Esophagus (tissue), 2 donors: ENCODE data around the gene ITPR1. TPM values are rescaled to one million over a fixed set of nuclear protein-coding genes. Genes with fewer than 3 reads are reported as not detected.

Experiments used
- H3K27ac ChIP-seq, 2 donors: one replicate each; pipeline ENCODE4 v1.5.1; 2013; ENCODE audit warnings: low read depth in 2 of 2, mild to moderate bottlenecking in 2 of 2, inconsistent platforms in 1 of 2, low read length in 1 of 2, moderate library complexity in 1 of 2
- H3K27me3 ChIP-seq, 2 donors: one replicate each; pipeline ENCODE4 v1.6.1; 2013; ENCODE audit warnings: low read length in 2 of 2, control low read depth in 1 of 2, mild to moderate bottlenecking in 1 of 2; ENCODE audit not compliant: insufficient read depth in 2 of 2, control insufficient read depth in 1 of 2
- H3K36me3 ChIP-seq, 2 donors: one replicate each; pipeline ENCODE4 v1.6.1; 2013; ENCODE audit warnings: low read length in 1 of 2; ENCODE audit not compliant: control insufficient read depth in 2 of 2, insufficient read depth in 2 of 2
- H3K4me1 ChIP-seq, 2 donors: one replicate each; pipeline ENCODE4 v1.6.1; 2013; ENCODE audit warnings: low read length in 1 of 2; ENCODE audit not compliant: control insufficient read depth in 2 of 2, insufficient read depth in 2 of 2
- H3K4me3 ChIP-seq, 2 donors: one replicate each; pipeline ENCODE4 v1.5.1; 2013; ENCODE audit warnings: low read length in 2 of 2, mild to moderate bottlenecking in 2 of 2, low read depth in 1 of 2, moderate library complexity in 1 of 2
- H3K9me3 ChIP-seq, 2 donors: one replicate each; pipeline ENCODE4 v1.6.1; 2013; ENCODE audit warnings: mild to moderate bottlenecking in 2 of 2, low read depth in 1 of 2, low read length in 1 of 2, moderate library complexity in 1 of 2; ENCODE audit not compliant: control insufficient read depth in 2 of 2, insufficient read depth in 1 of 2
- WGBS, 2 donors: extraction: QIAGEN DNeasy Blood & Tissue Kit; methylation state at CpG; one replicate each; pipeline ENCODE4 v1.1.7; 2013; 5-methylcytosine and 5-hydroxymethylcytosine counted together
- polyA plus RNA-seq, 2 donors: library from polyadenylated mRNA; stranded (reverse); fragments of 200-250 nt; gene quantifications; one replicate each; pipeline ENCODE4 v1.2.3, GENCODE V29; 2013
- donor health status: healthy with polysubstance abuse.
- donor health status: Bipolar disorder and iron deficiency.

ITPR1 gene
- polyA plus RNA-seq, 2 donors: 7.5 to 16.3 TPM

GRCh38 chr3:4644951-4645350 is 151.8 kb downstream of the ITPR1 start:
- H3K9me3 ChIP-seq: no peaks in the 10 kb centered on the region
- H3K27me3 ChIP-seq: no peaks in the 10 kb centered on the region
- peaks cover 3 to 5% of the 10 kb centered on the region in 2 donors for H3K4me1 ChIP-seq
- no peaks in the 10 kb centered on the region for H3K36me3 ChIP-seq
- no peak overlapping the region for H3K4me3 ChIP-seq
- no peak overlapping the region for H3K27ac ChIP-seq
- WGBS, 2 donors: 85 to 86% methylated on average over 3 of the region's 3 CpGs

- Histone ChIP-seq H3K4me1 (peaks cover 3 to 5% of the 10 kb centered on the region in 2 donors), H3K27me3 (no peaks in the 10 kb centered on the region), H3K9me3 (no peaks in the 10 kb centered on the region), H3K27ac (no peak overlapping the region), H3K4me3 (no peak overlapping the region), H3K36me3 (no peaks in the 10 kb centered on the region)
- WGBS, 2 donors: 80 to 83% methylated on average over 6 of the region's 6 CpGs
Measured at GRCh38 chr3:4645468-4645867, 152.3 kb downstream of the ITPR1 start.

- H3K4me1 ChIP-seq: peaks cover 3 to 5% of the 10 kb centered on the region in 2 donors
- no peaks in the 10 kb centered on the region for H3K27me3 ChIP-seq
- WGBS, 2 donors: 88 to 93% methylated on average over 2 of the region's 2 CpGs
- no peaks in the 10 kb centered on the region for H3K36me3 ChIP-seq
- H3K4me3 ChIP-seq: no peak overlapping the region
- H3K27ac ChIP-seq: no peak overlapping the region
- no peaks in the 10 kb centered on the region for H3K9me3 ChIP-seq
Measured at GRCh38 chr3:4647411-4647810, 154.3 kb downstream of the ITPR1 start.

DNA sequence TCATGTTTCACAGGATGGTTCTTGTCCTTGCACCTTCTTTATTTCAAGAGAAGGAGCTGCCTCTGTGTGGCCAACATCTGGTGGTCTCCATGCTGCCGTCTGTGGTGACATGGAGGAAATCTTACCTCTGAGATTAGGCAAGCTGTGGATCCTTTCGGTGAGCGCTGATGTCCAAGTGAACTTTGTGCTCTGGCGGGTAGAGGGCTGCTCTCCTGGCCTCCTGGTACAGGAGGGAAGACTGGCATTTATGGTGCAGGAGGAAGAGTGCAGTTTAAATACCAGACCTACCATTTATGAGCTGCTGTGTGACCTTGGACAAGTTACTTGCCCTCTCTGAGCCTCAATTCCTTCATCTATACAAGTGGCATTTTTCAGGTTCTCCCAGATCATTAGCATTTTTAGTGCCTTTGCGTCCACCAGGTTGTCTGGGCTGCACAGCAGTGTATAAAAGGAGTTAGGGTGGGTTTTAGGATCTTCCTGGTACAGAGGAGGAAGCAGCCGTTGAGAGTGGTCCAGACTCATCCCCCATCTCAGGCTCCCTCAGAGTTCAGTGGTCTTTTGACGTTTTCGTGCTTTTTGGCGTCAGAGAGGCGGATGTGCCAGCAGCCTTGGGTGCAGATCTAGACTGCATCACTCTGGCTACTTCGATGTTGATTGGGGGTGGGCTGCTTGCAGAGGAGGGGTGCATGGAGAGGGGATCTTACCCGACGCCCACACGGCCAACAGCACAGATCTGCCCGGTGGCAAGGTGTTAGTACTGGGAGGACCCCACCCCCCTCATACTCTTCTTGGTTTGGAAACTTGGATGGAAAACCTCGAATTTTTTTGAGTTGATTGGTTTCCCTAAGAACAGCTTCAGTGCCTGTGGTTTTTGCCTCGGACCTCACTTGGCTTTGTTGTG is 162.2 kb downstream of the ITPR1 start:
- Histone ChIP-seq H3K4me1 (no peaks in the 10 kb centered on the region), H3K4me3 (no peak overlapping the region), H3K9me3 (no peaks in the 10 kb centered on the region), H3K27ac (no peak overlapping the region), H3K36me3 (no peaks in the 10 kb centered on the region), H3K27me3 (no peaks in the 10 kb centered on the region)
- 59 to 63% methylated on average over 17 of the region's 17 CpGs for WGBS, 2 donors

DNA sequence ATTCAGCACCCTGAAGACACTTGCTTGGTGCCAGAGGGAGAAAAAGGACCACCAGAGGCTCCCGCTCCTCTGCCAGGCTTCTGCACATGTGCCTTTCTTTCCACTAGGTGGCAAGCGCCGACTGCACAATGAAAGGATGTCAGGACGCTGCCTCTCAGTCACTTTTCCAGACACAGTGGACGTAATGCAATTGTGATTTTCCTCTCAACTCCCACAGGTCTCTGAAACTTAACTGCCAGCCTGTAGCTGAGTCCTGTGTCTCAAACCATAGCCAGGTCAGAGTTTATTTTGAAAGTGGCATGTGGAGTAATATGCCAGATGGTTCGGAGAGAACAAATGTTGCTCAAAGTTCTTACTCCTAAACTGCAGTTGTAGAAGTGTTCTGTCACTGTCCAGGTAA is 162.9 kb downstream of the ITPR1 start:
- no peaks in the 10 kb centered on the region for H3K4me1 ChIP-seq
- 30 to 31% methylated on average over 6 of the region's 6 CpGs for WGBS, 2 donors
- no peak overlapping the region for H3K4me3 ChIP-seq
- no peaks in the 10 kb centered on the region for H3K27me3 ChIP-seq
- no peaks in the 10 kb centered on the region for H3K9me3 ChIP-seq
- H3K27ac ChIP-seq: no peak overlapping the region
- H3K36me3 ChIP-seq: no peaks in the 10 kb centered on the region

GRCh38 chr3:4656626-4657328 is 163.6 kb downstream of the ITPR1 start:
- no peaks in the 10 kb centered on the region for H3K4me1 ChIP-seq
- H3K27me3 ChIP-seq: no peaks in the 10 kb centered on the region
- no peaks in the 10 kb centered on the region for H3K36me3 ChIP-seq
- H3K27ac ChIP-seq: peak overlapping the region in 1 of 2 donors; percentile 16
- WGBS, 2 donors: 84 to 88% methylated on average over 13 of the region's 13 CpGs
- H3K9me3 ChIP-seq: no peaks in the 10 kb centered on the region
- no peak overlapping the region for H3K4me3 ChIP-seq

- 90 to 92% methylated on average over 7 of the region's 7 CpGs for WGBS, 2 donors
- Histone ChIP-seq H3K36me3 (peaks cover 0 to 2% of the 10 kb centered on the region in 2 donors), H3K4me3 (no peak overlapping the region), H3K4me1 (no peaks in the 10 kb centered on the region), H3K27ac (no peak overlapping the region), H3K9me3 (no peaks in the 10 kb centered on the region), H3K27me3 (no peaks in the 10 kb centered on the region)
Measured at GRCh38 chr3:4660936-4661335, 167.8 kb downstream of the ITPR1 start.

- H3K9me3 ChIP-seq: no peaks in the 10 kb centered on the region
- 86 to 88% methylated on average over 2 of the region's 2 CpGs for WGBS, 2 donors
- peaks cover 4 to 5% of the 10 kb centered on the region in 2 donors for H3K36me3 ChIP-seq
- no peaks in the 10 kb centered on the region for H3K4me1 ChIP-seq
- H3K4me3 ChIP-seq: no peak overlapping the region
- H3K27me3 ChIP-seq: no peaks in the 10 kb centered on the region
- no peak overlapping the region for H3K27ac ChIP-seq
Measured at GRCh38 chr3:4664412-4664811, 171.3 kb downstream of the ITPR1 start.

- no peak overlapping the region for H3K4me3 ChIP-seq
- H3K4me1 ChIP-seq: no peaks in the 10 kb centered on the region
- no peaks in the 10 kb centered on the region for H3K9me3 ChIP-seq
- no peak overlapping the region for H3K27ac ChIP-seq
- no peaks in the 10 kb centered on the region for H3K27me3 ChIP-seq
- WGBS, 2 donors: 90 to 93% methylated on average over 8 of the region's 8 CpGs
- peaks cover 4 to 5% of the 10 kb centered on the region in 2 donors for H3K36me3 ChIP-seq
Measured at GRCh38 chr3:4665197-4665596, 172.0 kb downstream of the ITPR1 start.
